CD14-positive monocyte (primary cell): Measurements from ENCODE around the gene CENPP. TPM values are rescaled to one million over a fixed set of nuclear protein-coding genes. Genes with fewer than 3 reads are reported as not detected.

ENCODE experiments used
- DNase-seq, 3 donors: peaks; one replicate each; pipeline ENCODE4 v3.0.0-alpha.2; 2011 to 2022
- H2AFZ ChIP-seq: 2 replicates; pipeline ENCODE4 v1.6.0; 2012; ENCODE audit warnings: mild to moderate bottlenecking, low read depth, low read length, inconsistent platforms; ENCODE audit not compliant: insufficient read depth, poor library complexity, severe bottlenecking
- H3K27ac ChIP-seq, 2 donors: 1 replicate in 1 of 2; 2 replicates in 1 of 2; pipeline ENCODE4 v1.5.1; 2012 to 2013; ENCODE audit warnings: low read length in 2 of 2, control low read depth in 1 of 2, inconsistent platforms in 1 of 2, low read depth in 1 of 2, mild to moderate bottlenecking in 1 of 2
- H3K27me3 ChIP-seq, 2 donors: one replicate each; pipeline versions ENCODE4 v1.6.0 to v1.6.1; 2011 to 2013; ENCODE audit warnings: low read length in 2 of 2; ENCODE audit not compliant: control insufficient read depth in 2 of 2, insufficient read depth in 2 of 2
- H3K36me3 ChIP-seq, 2 donors: replicated peaks in 1 of 2; 1 replicate in 1 of 2; 2 replicates in 1 of 2; pipeline versions ENCODE4 v1.5.1 to v1.6.1; 2012 to 2013; ENCODE audit warnings: low read length in 2 of 2, control low read depth in 1 of 2, inconsistent platforms in 1 of 2, mild to moderate bottlenecking in 1 of 2; ENCODE audit not compliant: insufficient read depth in 2 of 2, control insufficient read depth in 1 of 2
- H3K4me1 ChIP-seq, 2 donors: 1 replicate in 1 of 2; 2 replicates in 1 of 2; pipeline versions ENCODE4 v1.5.1 to v1.6.1; 2012 to 2013; ENCODE audit warnings: low read length in 2 of 2, control low read depth in 1 of 2, inconsistent platforms in 1 of 2, mild to moderate bottlenecking in 1 of 2, moderate library complexity in 1 of 2; ENCODE audit not compliant: insufficient read depth in 2 of 2, control insufficient read depth in 1 of 2
- H3K4me2 ChIP-seq: replicated peaks from 2 replicates; pipeline ENCODE3; 2012; ENCODE audit warnings: low read length, moderate library complexity, mild to moderate bottlenecking; ENCODE audit not compliant: poor library complexity, severe bottlenecking; ENCODE audit errors: extremely low read depth
- H3K4me3 ChIP-seq, 3 experiments: fragments of 200-600 bp in 1 of 3; sonication (generic) in 1 of 3; replicated peaks in 1 of 3; 1 replicate in 2 of 3; 2 replicates in 1 of 3; pipeline ENCODE4 v1.5.1; 2011 to 2013; ENCODE audit warnings: low read length in 3 of 3, mild to moderate bottlenecking in 3 of 3, control low read depth in 2 of 3, low read depth in 2 of 3, inconsistent platforms in 1 of 3, moderate library complexity in 1 of 3
- H3K79me2 ChIP-seq: 2 replicates; pipeline ENCODE4 v1.6.0; 2012; ENCODE audit warnings: mild to moderate bottlenecking, control low read depth, inconsistent platforms, low read length, moderate library complexity; ENCODE audit not compliant: insufficient read depth
- H3K9ac ChIP-seq: 2 replicates; pipeline ENCODE4 v1.6.0; 2017; ENCODE audit warnings: low read length, mild to moderate bottlenecking; ENCODE audit not compliant: insufficient read depth, poor library complexity, severe bottlenecking
- H3K9me3 ChIP-seq, 2 donors: replicated peaks in 1 of 2; 1 replicate in 1 of 2; 2 replicates in 1 of 2; pipeline versions ENCODE4 v1.5.1 to v1.6.1; 2012 to 2013; ENCODE audit warnings: low read length in 2 of 2, control low read depth in 1 of 2; ENCODE audit not compliant: control insufficient read depth in 1 of 2, insufficient read depth in 1 of 2
- H4K20me1 ChIP-seq: 2 replicates; pipeline ENCODE4 v1.6.0; 2012; ENCODE audit warnings: mild to moderate bottlenecking, low read length, control low read depth, moderate library complexity; ENCODE audit not compliant: insufficient read depth
- H3K27ac Mint-ChIP-seq, 7 donors: one replicate each; pipeline ENCODE4 v1.8.0; 2020; ENCODE audit warnings: mild to moderate bottlenecking in 7 of 7, mixed read lengths in 7 of 7, moderate library complexity in 6 of 7, inconsistent platforms in 2 of 7
- H3K27me3 Mint-ChIP-seq, 3 donors: one replicate each; pipeline ENCODE4 v1.8.0; 2021 to 2022; ENCODE audit warnings: low read depth in 3 of 3, mild to moderate bottlenecking in 3 of 3, mixed read lengths in 3 of 3, moderate library complexity in 3 of 3, inconsistent platforms in 1 of 3
- H3K36me3 Mint-ChIP-seq, 2 donors: one replicate each; pipeline ENCODE4 v1.8.0; 2020; ENCODE audit warnings: mixed read lengths in 2 of 2, inconsistent platforms in 1 of 2, mild to moderate bottlenecking in 1 of 2
- H3K4me1 Mint-ChIP-seq: one replicate; pipeline ENCODE4 v1.8.0; 2020; ENCODE audit warnings: mild to moderate bottlenecking, mixed read lengths
- H3K4me3 Mint-ChIP-seq, 2 donors: one replicate each; pipeline ENCODE4 v1.8.0; 2020; ENCODE audit warnings: mild to moderate bottlenecking in 2 of 2, mixed read lengths in 2 of 2, moderate library complexity in 1 of 2
- H3K9me3 Mint-ChIP-seq, 7 donors: one replicate each; pipeline ENCODE4 v1.8.0; 2020 to 2022; ENCODE audit warnings: mixed read lengths in 7 of 7, mild to moderate bottlenecking in 6 of 7, moderate library complexity in 6 of 7, inconsistent platforms in 2 of 7
- CTCF ChIP-seq: fragments of 200-600 bp; IDR thresholded peaks from one replicate; pipeline ENCODE4 v1.8.0; 2022; ENCODE audit warnings: antibody characterized with exemption, mild to moderate bottlenecking
- WGBS: methylation state at CpG from one replicate; pipeline ENCODE4 v1.1.5; 2013; ENCODE audit warnings: missing lambda C conversion rate; ENCODE audit not compliant: insufficient coverage; 5-methylcytosine and 5-hydroxymethylcytosine counted together
- intact Hi-C, 2 donors: fragments of 100-400 bp; cut with micrococcal nuclease; formaldehyde crosslinking; loops; one replicate each; pipeline versions ENCODE4 v1.15.0 to v1.15.1; 2023
- polyA plus RNA-seq, 3 donors: library from polyadenylated mRNA; depleted of rRNA in 1 of 3; unstranded in 2 of 3; stranded (reverse) in 1 of 3; fragments of 300-500 nt in 2 of 3; fragments of >200 nt in 1 of 3; fragmentation: Illumina TruSeq in 2 of 3; gene quantifications; 1 replicate in 2 of 3; 2 replicates in 1 of 3; pipeline ENCODE4 v1.2.3, GENCODE V29; 2012 to 2021

CENPP gene
- polyA plus RNA-seq, 3 donors = 0.50 to 1.1 (median 1.1) TPM

DNA sequence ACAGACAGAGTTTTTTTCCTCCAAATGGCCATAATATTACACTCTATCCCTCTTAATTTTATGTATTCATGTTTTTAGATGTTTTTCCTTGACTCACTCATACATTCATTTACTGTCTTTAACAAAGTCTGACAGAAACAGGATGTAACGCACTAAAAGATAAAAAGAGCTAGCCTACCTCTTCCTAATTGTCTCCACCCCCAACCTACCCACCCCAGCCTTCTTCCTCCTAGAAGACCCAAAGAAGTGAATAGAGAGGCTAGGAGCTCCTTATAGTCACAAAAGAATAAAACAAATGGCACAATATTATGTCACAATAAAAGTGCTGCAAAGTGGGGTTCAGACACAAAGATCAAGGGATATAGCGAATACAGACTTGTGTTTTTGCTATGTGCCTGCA lies 1.3 kb upstream of the CENPP start:
- no peak for TF ChIP-seq CTCF
- no CpG with 5 or more reads among the region's 2 CpGs for WGBS
- H2AFZ ChIP-seq = peak overlapping the region; percentile 92
- H3K27me3 ChIP-seq = no peaks in the 10 kb centered on the region
- H3K4me3 ChIP-seq = peak overlapping the region; percentile 87 to 97 (median 91)
- Mint-ChIP-seq H3K9me3 (no peaks in the 10 kb centered on the region), H3K4me1 (peaks cover 26% of the 10 kb centered on the region), H3K27me3 (no peaks in the 10 kb centered on the region), H3K4me3 (peak overlapping the region; percentile 100), H3K36me3 (peaks cover 31 to 34% of the 10 kb centered on the region in 2 donors), H3K27ac (peak overlapping the region in 5 of 7 donors; percentile 98 to 100 (median 99))
- DNase-seq = no peak
- H3K36me3 ChIP-seq = peaks cover 30 to 39% of the 10 kb centered on the region in 2 donors
- peaks cover 23 to 29% of the 10 kb centered on the region in 2 donors for H3K4me1 ChIP-seq
- no peaks in the 10 kb centered on the region for H3K9me3 ChIP-seq
- peak overlapping the region in 1 of 2 donors; percentile 98 for H3K27ac ChIP-seq
- no peaks in the 10 kb centered on the region for H4K20me1 ChIP-seq
- H3K4me2 ChIP-seq = peak overlapping the region; percentile 96
- peak overlapping the region; percentile 93 for H3K9ac ChIP-seq
- H3K79me2 ChIP-seq = peaks cover 50% of the 10 kb centered on the region
- intact Hi-C loops = loop anchor here (2.0 to 10.0 kb wide), 4 partner anchors 32 to 440 kb away; partner anchors contain the start of genes BICD2 (in 1 of the 2), IARS1 (in 1 of the 2) and SPTLC1 (in 1 of the 2)

DNA sequence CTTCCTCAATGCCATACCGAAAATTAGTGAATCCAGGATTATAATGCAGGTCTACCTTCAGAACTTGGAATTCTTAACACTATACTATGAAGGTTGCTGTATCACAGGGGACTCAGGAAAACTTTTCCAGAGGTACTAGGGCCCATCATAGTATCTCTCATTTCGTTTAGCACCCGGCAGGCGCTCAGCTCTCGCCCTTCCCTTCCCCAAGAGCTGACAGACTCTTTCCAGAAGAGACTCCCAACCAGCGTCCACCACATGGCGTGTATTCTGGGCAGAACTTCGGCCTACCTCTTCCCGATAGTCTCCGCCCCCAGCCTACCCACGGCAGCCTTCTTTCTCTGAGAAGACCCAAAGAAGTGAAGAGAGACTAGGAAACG lies 874 bp upstream of the CENPP start:
- Mint-ChIP-seq H3K9me3 (no peaks in the 10 kb centered on the region), H3K36me3 (peaks cover 28 to 32% of the 10 kb centered on the region in 2 donors), H3K4me1 (peaks cover 26% of the 10 kb centered on the region), H3K27me3 (no peaks in the 10 kb centered on the region), H3K4me3 (peak overlapping the region; percentile 100), H3K27ac (peak overlapping the region; percentile 98 to 100 (median 99))
- no peak for TF ChIP-seq CTCF
- Histone ChIP-seq H3K4me2 (peak overlapping the region; percentile 96), H2AFZ (peak overlapping the region; percentile 92), H3K4me1 (peaks cover 23 to 29% of the 10 kb centered on the region in 2 donors), H4K20me1 (no peaks in the 10 kb centered on the region), H3K9ac (peak overlapping the region; percentile 93), H3K4me3 (peak overlapping the region; percentile 87 to 97 (median 91)), H3K9me3 (no peaks in the 10 kb centered on the region), H3K27ac (peak overlapping the region; percentile 94 to 98), H3K27me3 (no peaks in the 10 kb centered on the region), H3K79me2 (peaks cover 50% of the 10 kb centered on the region), H3K36me3 (peaks cover 26 to 35% of the 10 kb centered on the region in 2 donors)
- intact Hi-C loops = loop anchor here (1.0 to 10.0 kb wide), 6 partner anchors 32 to 440 kb away; partner anchors contain the start of genes IARS1 (in 2 of the 2), SPTLC1 (in 2 of the 2) and BICD2 (in 1 of the 2)
- no peak for DNase-seq
- 0% methylated on average over 9 of the region's 12 CpGs for WGBS
